Head of caudate nucleus (tissue), 42 donors: ENCODE data around the gene CDH13.
A peak's percentile ranks its signal among the peaks of the same experiment; 100 is the strongest.

Experiments
- DNase-seq, 42 donors: peaks; one replicate each; pipeline versions ENCODE4 v3.0.0 to v3.0.0-alpha.2; 2020 to 2021; ENCODE audit warnings: mixed read lengths in 7 of 42
- intact Hi-C: fragments of 100-400 bp; cut with DNase I; formaldehyde crosslinking; loops from one replicate; pipeline ENCODE4 v1.15.0; 2022

Gene CDH13

GRCh38 chr16:83727751-83728352 lies 1101.1 kb downstream of the CDH13 start:
- intact Hi-C loops = no loop called here
- no peak for DNase-seq

- no peak for DNase-seq
- intact Hi-C loops = no loop called here
Observed at GRCh38 chr16:83728492-83728891, 1101.7 kb downstream of the CDH13 start.

- DNase-seq = no peak
- intact Hi-C loops = no loop called here
Observed at GRCh38 chr16:83730812-83731211, 1104.0 kb downstream of the CDH13 start.

GRCh38 chr16:83732536-83732935 lies 1105.8 kb downstream of the CDH13 start:
- intact Hi-C loops = no loop called here

GRCh38 chr16:83733301-83733700 lies 1106.5 kb downstream of the CDH13 start:
- intact Hi-C loops = no loop called here
- DNase-seq = peak in 1 of 42 donors; percentile 45

More at GRCh38 chr16:83732536-83732935, 1105.8 kb downstream of the CDH13 start:
- no peak for DNase-seq

- DNase-seq = no peak
- intact Hi-C loops = no loop called here
Observed at GRCh38 chr16:83734136-83734535, 1107.4 kb downstream of the CDH13 start.

- DNase-seq = no peak
- intact Hi-C loops = no loop called here
Observed at GRCh38 chr16:83737729-83738354, 1111.1 kb downstream of the CDH13 start.

GRCh38 chr16:83738923-83739503 lies 1112.2 kb downstream of the CDH13 start:
- DNase-seq = no peak
- intact Hi-C loops = no loop called here

GRCh38 chr16:83742124-83742899 lies 1115.5 kb downstream of the CDH13 start:
- peak in 41 of 42 donors; percentile 7 to 86 (median 52) for DNase-seq
- intact Hi-C loops = no loop called here

GRCh38 chr16:83743241-83743640 lies 1116.5 kb downstream of the CDH13 start:
- DNase-seq = peak in 20 of 42 donors; percentile 20 to 80 (median 43)
- intact Hi-C loops = no loop called here

- intact Hi-C loops = no loop called here
- peak in 3 of 42 donors; percentile 22 to 58 (median 36) for DNase-seq
Observed at GRCh38 chr16:83743720-83744119, 1117.0 kb downstream of the CDH13 start.

GRCh38 chr16:83744441-83744981 lies 1117.7 kb downstream of the CDH13 start:
- intact Hi-C loops = no loop called here
- peak in 38 of 42 donors; percentile 6 to 85 (median 42) for DNase-seq

- intact Hi-C loops = no loop called here
- peak in 2 of 42 donors; percentile 3 to 27 for DNase-seq
Observed at GRCh38 chr16:83746611-83747010, 1119.8 kb downstream of the CDH13 start.

GRCh38 chr16:83747936-83748335 lies 1121.2 kb downstream of the CDH13 start:
- peak in 2 of 42 donors; percentile 30 to 32 for DNase-seq
- intact Hi-C loops = no loop called here

- intact Hi-C loops = no loop called here
- no peak for DNase-seq
Observed at GRCh38 chr16:83755391-83755790, 1128.6 kb downstream of the CDH13 start.

- peak in 5 of 42 donors; percentile 27 to 51 (median 36) for DNase-seq
Observed at GRCh38 chr16:83762141-83762991, 1135.6 kb downstream of the CDH13 start.

GRCh38 chr16:83762992-83763358 lies 1136.2 kb downstream of the CDH13 start:
- no peak for DNase-seq
- intact Hi-C loops = no loop called here

More at GRCh38 chr16:83762141-83762991, 1135.6 kb downstream of the CDH13 start:
- intact Hi-C loops = no loop called here

GRCh38 chr16:83768986-83769385 lies 1142.2 kb downstream of the CDH13 start:
- intact Hi-C loops = no loop called here
- peak in 2 of 42 donors; percentile 32 to 39 for DNase-seq
